ENCODE measurements around the gene SIAE.

SIAE gene

GRCh38 chr11:124663861-124664260 lies 9.7 kb downstream of the SIAE start:
- no peak for DNase-seq (ENCODE audit: low spot score)

DNA sequence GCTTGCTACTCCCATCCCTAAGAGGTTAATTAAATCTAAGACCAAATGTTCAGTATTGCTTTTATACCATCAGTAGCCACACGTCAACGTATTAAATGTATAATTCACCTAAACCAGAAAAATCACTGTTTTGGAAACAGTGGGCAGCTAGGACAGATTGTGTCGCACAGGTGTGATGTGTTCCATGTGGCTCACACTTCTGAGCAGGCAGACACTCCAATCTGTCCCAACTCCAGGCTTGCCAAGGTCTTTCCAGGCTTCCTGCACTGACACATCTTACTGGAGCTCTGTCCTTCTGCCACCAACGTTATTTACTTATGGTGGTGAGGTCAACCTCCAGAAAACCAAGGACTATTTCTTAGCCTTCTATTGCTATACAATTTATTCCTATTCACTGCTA lies 11.4 kb downstream of the SIAE start:
- DNase-seq (ENCODE audit: low spot score): no peak

DNA sequence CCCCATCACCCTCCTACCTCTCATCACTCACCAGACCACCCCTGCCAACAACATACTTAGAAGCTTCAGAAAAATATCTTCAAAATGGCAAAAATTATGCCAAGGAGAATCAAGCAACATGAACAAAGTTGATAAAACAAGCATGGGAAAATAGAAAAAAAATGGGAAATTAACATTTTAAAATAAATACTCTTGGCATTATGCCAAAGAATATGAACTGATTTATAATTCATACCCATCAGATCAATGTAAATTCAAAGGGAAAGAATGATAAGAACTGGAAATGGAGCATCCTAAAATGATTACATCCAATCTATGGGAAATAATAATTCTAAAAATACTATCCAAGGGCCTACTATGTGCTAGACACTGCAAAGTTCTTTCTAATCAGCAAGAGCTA lies 12.0 kb downstream of the SIAE start:
- DNase-seq (ENCODE audit: low spot score): no peak

GRCh38 chr11:124658986-124659385 lies 14.6 kb downstream of the SIAE start:
- DNase-seq (ENCODE audit: low spot score): no peak

- no peak for DNase-seq (ENCODE audit: low spot score)
These were observed 15.0 kb downstream of the SIAE start for GRCh38 chr11:124658501-124658900.

- no peak for DNase-seq (ENCODE audit: low spot score)
These were observed 15.6 kb downstream of the SIAE start for GRCh38 chr11:124657904-124658303.

GRCh38 chr11:124656774-124657630 lies 16.5 kb downstream of the SIAE start:
- DNase-seq (ENCODE audit: low spot score): no peak

DNA sequence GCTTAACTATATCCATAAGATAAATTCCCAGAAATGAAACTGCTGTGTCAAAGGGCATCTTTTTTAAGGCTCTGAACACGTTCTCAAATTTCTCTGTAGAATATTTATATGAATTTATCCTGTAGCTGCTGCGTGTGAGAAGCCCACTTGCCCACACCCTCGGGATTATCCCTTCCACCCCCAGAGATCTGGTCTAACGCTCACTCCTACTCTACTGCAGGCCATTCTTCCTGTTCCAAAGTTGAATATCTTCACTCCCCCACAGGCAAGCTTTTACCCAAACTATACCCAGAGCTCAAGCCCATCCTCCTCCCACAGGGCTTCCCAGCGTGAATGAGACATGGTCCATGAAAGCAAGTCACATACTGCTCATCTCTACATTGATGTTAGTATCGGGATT lies 24.9 kb downstream of the SIAE start:
- DNase-seq (ENCODE audit: low spot score): no peak

DNA sequence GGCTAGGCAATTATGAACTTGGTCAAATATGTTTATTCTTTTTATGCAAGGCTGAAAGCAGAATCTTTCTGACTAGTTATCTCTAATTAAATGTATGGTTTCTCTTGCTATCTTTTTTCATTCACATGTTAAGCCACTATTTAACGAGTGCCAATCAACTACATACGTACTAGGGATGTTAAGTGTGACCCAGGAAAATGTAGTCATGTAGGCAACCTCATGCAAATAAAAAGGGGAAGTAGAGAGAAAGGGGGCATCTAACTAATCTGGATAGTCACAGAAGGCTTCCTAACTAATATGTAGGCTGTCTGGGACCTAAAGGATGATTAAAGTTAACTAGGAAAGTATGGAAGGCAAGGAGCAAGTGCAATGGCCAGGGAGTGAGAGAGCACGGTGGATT lies 27.4 kb downstream of the SIAE start:
- no peak for DNase-seq (ENCODE audit: low spot score)

DNA sequence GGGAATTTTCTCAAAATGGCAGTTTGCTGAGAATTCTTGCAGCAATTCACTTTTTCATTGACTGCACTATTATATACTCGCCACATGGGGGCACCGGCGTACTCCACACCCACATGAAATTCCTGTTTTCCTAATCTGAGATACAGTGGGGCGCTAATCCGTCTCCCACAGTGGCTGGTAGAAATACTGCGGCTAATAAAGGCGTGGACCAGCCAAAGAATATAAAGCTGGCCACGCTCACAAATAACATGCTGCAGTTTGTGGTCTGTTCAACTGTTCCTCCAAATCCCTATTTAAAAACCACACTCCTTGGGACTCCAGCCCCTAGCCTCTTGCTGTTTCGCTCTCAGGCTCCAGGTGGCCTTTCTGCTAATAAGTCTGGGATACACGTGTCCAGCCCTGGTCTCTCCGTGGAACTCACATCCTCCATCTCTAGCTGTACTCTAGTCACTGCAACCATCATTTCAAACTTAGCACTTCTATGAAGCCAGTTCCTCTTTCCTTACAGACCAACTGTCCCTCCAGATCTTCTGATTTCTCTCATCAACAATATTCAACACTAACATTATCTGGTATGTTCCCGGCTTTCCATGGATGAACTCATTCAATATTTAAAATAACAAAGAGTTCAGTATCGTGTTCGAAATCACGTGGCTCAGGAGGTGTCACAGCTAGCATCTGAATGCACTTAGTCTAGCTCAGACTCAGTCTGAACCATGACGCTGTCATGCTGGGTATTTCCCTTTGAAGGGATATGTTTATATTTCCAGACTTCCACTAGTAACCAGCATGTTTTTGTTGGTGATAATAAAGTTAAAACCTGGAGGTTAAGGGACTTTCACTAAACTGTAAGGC lies 28.9 kb downstream of the SIAE start:
- peak; percentile 76 for DNase-seq (ENCODE audit: low spot score)

GRCh38 chr11:124643605-124644425 lies 29.7 kb downstream of the SIAE start:
- DNase-seq (ENCODE audit: low spot score): peak; percentile 79

DNA sequence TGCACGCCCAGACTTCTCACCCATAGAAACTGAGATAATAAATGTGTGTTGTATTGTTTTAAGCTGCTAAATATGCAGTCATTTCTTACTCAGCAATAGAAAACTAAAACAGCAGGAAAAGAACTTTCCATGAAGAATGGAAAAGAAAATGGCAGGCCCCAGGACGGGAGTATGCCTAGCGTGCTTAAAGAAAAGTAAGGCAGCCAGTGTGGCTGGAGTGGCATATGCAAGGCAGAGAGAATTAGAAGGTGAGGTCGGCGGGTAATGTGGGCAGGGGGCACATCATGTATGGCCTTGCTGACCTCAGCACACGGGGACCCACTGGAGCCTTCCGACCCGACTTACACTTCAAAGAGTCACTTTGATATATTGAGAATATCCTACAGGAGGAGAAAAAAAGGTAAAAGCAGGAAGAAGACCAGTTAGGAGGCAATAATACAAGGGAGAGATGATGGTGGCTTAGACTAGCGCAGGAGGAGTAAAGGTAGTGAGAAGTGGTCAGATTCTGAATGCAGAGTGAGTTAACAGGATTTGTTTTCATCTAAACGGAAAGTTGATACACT lies 30.4 kb downstream of the SIAE start:
- DNase-seq (ENCODE audit: low spot score): no peak

GRCh38 chr11:124642628-124643027 lies 30.9 kb downstream of the SIAE start:
- no peak for DNase-seq (ENCODE audit: low spot score)

GRCh38 chr11:124640666-124641065 lies 32.9 kb downstream of the SIAE start:
- no peak for DNase-seq (ENCODE audit: low spot score)

DNA sequence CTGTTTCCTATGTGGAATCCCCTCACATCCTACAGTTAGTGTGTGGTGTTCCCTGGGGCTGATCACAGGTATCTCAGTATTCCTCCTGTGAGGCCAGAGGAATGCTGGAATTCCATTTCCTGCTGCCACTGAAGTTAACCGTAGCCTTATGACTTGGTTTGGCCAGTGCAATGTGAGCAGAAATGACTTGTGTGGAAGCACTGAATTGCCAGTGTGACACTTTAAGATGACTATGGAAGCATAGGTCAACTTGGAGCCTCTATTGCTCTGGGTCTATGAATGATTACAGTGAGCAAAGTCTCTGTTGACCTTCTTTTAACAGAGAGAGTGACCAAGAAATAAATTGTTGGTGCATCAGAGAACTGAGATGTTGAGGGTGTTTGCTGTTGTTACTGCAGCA lies 34.4 kb downstream of the SIAE start:
- no peak for DNase-seq (ENCODE audit: low spot score)

GRCh38 chr11:124638500-124638899 lies 35.0 kb downstream of the SIAE start:
- DNase-seq (ENCODE audit: low spot score): no peak

- no peak for DNase-seq (ENCODE audit: low spot score)
These were observed 37.6 kb downstream of the SIAE start for GRCh38 chr11:124635932-124636331.

GRCh38 chr11:124633355-124633754 lies 40.2 kb downstream of the SIAE start:
- DNase-seq (ENCODE audit: low spot score): peak; percentile 26

DNA sequence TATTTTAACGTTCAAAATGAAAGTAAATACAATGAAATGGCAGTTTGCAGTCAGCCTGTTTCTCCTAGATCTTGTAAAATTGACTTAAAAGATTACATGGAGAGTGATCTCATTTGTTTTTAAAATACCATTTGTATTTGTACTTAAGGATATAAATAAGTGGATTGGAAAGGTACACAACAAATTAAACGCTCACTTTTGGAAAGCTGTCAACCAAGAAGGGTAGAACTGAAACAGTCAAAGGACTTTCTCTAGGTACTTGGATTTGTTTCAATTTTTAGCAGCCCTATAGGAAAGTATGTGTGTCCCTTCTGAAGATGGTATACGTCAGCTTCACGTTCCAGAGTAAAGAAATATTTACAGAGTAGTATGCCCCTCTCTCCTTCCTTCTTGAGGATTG lies 43.6 kb downstream of the SIAE start:
- DNase-seq (ENCODE audit: low spot score): no peak

DNA sequence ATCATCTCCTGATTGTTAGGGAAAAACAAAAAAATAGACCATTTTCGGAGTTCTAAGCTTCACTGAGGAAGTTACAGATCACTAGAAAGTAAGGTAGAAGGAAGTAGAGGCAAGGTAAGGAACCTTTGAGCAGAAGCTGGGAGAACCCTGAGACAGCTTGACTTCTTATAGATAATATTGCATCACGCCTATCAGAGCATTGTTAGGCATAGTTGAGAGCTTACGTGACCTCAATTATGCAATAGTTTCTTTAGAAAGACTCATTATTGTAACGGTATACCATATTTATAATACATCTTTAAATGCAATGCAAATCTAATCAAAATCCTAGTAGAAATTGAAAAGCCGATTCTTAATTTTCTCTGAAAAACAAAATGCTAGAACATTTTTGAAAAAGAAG lies 46.0 kb downstream of the SIAE start:
- DNase-seq (ENCODE audit: low spot score): no peak

DNA sequence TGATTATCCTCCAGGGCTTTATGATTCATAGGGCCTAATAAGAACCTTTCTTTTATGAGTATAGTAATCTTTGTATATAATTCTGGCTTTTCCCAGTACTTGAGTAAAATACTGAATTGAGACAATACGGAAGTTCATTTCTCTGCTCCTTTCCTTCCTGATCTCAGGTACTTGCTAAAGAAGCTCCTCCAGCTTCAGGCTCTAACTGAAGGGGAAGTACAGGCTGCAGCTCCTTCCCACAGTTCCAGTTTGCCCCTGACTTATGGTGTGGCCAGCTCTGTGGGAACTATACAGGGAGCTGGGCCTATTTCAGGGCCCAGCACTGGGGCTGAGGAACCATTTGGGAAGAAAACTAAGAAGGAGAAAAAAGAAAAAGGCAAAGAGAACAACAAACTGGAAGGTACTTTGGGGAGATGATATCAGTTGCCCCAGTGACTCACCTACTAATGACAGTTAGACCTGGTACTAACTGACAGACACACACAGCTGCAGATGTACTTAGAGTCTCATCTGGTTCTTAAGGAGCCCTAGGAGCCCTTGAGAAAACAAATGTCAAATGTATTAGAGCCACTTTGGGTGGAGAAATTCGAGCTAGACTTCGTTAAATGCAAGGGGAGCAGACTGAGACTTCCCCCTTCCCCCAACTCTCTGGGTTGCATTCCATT lies 47.9 kb downstream of the SIAE start:
- DNase-seq (ENCODE audit: low spot score): no peak

Data from AG20443 (cell line).